Measurements from ENCODE around the gene ACOT12. TPM values are rescaled to one million over a fixed set of nuclear protein-coding genes. Genes with fewer than 3 reads are reported as not detected.

ACOT12 gene
- total and polyA plus RNA-seq, 9 of the 15 experiments (the other 6 are each of a cell fraction or from before 2014, with no cell fraction given): 0.03 TPM; not detected in 8

GRCh38 chr5:81288021-81288433, 105.9 kb downstream of the ACOT12 start:
- peaks cover 9% of the 10 kb centered on the region; the same call in 2 of the 3 replicates for H3K79me2 ChIP-seq (ENCODE audit: control insufficient read depth, insufficient read depth, low read length)
- H3K27me3 ChIP-seq (ENCODE audit: control insufficient read depth in 2 of 2, insufficient read depth in 2 of 2, low read length in 2 of 2): no peaks in the 10 kb centered on the region
- in situ Hi-C loops (cut with MboI): no loop called here
- no peaks in the 10 kb centered on the region; a peak in 1 of 5 replicates for H3K4me1 ChIP-seq (replicated peaks in 1 of 2; ENCODE audit: control insufficient read depth in 2 of 2, insufficient read depth in 2 of 2, low read length in 2 of 2)
- intact Hi-C loops (cut with micrococcal nuclease): no loop called here
- POLR2A ChIA-PET: no interaction called here
- ATAC-seq: no peak
- BruUV-seq (replicated peaks): no TSS peak
- no peaks in the 10 kb centered on the region for H4K20me1 ChIP-seq (replicated peaks; ENCODE audit: control insufficient read depth, insufficient read depth, low read length)
- no peak overlapping the region for H2AFZ ChIP-seq (ENCODE audit: low read depth, low read length)
- no peak for FAIRE-seq
- DNase-seq (ENCODE audit: extremely low read depth in 1 of 4, low spot score in 3 of 4): no peak
- H3K36me3 ChIP-seq (ENCODE audit: control insufficient read depth, insufficient read depth, low read length): no peaks in the 10 kb centered on the region
- CTCF ChIA-PET (ENCODE audit: low intra/inter-chr PET ratio): no interaction called here
- H3K4me2 ChIP-seq (ENCODE audit: insufficient read depth, low read length): no peak overlapping the region
- no peak overlapping the region for H3K9ac ChIP-seq (ENCODE audit: insufficient read depth in 1 of 2, low read depth in 2 of 2, low read length in 2 of 2)
- no peaks in the 10 kb centered on the region for H3K9me1 ChIP-seq (ENCODE audit: control insufficient read depth, insufficient read depth, low read length)
- no peaks in the 10 kb centered on the region; the same call in 1 of the 2 replicates for H3K9me3 ChIP-seq (replicated peaks; ENCODE audit: control insufficient read depth, insufficient read depth, low read depth, low read length)
- no peak overlapping the region for H3K4me3 ChIP-seq
- H3K27ac ChIP-seq (ENCODE audit: extremely low read depth, low read depth, low read length): no peak overlapping the region
- WGBS (ENCODE audit: insufficient coverage, low coverage, missing lambda C conversion rate): 72% methylated on average over 2 of the region's 4 CpGs
- TF ChIP-seq ZSCAN29 (IDR thresholded peaks at IDR 0.05): no peak
- TF ChIP-seq SFPQ (IDR thresholded peaks at IDR 0.05; ENCODE audit: low read depth, low read length): no peak
- no peak for TF ChIP-seq ZNF639 (CRISPR knock-in tag; conservative IDR thresholded peaks at IDR 0.05 in 1 of 2, IDR thresholded peaks at IDR 0.05 in 1 of 2)
- TF ChIP-seq NR3C1 (CRISPR knock-in tag; IDR thresholded peaks at IDR 0.05): no peak
- TF ChIP-seq, protein P1, sequence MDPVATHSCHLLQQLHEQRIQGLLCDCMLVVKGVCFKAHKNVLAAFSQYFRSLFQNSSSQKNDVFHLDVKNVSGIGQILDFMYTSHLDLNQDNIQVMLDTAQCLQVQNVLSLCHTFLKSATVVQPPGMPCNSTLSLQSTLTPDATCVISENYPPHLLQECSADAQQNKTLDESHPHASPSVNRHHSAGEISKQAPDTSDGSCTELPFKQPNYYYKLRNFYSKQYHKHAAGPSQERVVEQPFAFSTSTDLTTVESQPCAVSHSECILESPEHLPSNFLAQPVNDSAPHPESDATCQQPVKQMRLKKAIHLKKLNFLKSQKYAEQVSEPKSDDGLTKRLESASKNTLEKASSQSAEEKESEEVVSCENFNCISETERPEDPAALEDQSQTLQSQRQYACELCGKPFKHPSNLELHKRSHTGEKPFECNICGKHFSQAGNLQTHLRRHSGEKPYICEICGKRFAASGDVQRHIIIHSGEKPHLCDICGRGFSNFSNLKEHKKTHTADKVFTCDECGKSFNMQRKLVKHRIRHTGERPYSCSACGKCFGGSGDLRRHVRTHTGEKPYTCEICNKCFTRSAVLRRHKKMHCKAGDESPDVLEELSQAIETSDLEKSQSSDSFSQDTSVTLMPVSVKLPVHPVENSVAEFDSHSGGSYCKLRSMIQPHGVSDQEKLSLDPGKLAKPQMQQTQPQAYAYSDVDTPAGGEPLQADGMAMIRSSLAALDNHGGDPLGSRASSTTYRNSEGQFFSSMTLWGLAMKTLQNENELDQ (CRISPR knock-in tag; IDR thresholded peaks at IDR 0.05; ENCODE audit: borderline replicate concordance): no peak
- no peak for TF ChIP-seq FOXJ3 (CRISPR knock-in tag; IDR thresholded peaks at IDR 0.05)
- TF ChIP-seq DIDO1 (tag; IDR thresholded peaks at IDR 0.05; ENCODE audit: low read depth): no peak
- TF ChIP-seq EWSR1 (IDR thresholded peaks at IDR 0.05; ENCODE audit: borderline replicate concordance, low read depth, partially characterized antibody): no peak
- TF ChIP-seq SMC3 (conservative IDR thresholded peaks at IDR 0.05; ENCODE audit: insufficient read depth, low read depth, low read length): no peak
- no peak for TF ChIP-seq RCOR1 (IDR thresholded peaks at IDR 0.05; ENCODE audit: borderline replicate concordance in 1 of 2, low read depth in 2 of 2, low read length in 2 of 2)
- TF ChIP-seq FOXJ2 (tag; IDR thresholded peaks at IDR 0.05): no peak
- TF ChIP-seq SAFB2 (IDR thresholded peaks at IDR 0.05; ENCODE audit: borderline replicate concordance, low read depth, low read length, severe bottlenecking): no peak
- no peak for TF ChIP-seq SAP30 (IDR thresholded peaks at IDR 0.05; ENCODE audit: borderline replicate concordance, insufficient read depth, low read depth, low read length, poor library complexity, severe bottlenecking)
- no peak for TF ChIP-seq RBM15 (IDR thresholded peaks at IDR 0.05; ENCODE audit: insufficient read depth, low read length)

Measured in K562 (cell line).